EL (cell line): Measurements from ENCODE around the gene OR2V1.
"Not testable (repeated sequence)": the region's sequence is repeated elsewhere in the genome, so short reads cannot be mapped to it uniquely, and the experiment has no call there.

ENCODE experiments used
- DNase-seq: peaks from one replicate; pipeline ENCODE4 v3.0.0-alpha.2; 2016

Gene OR2V1

DNA sequence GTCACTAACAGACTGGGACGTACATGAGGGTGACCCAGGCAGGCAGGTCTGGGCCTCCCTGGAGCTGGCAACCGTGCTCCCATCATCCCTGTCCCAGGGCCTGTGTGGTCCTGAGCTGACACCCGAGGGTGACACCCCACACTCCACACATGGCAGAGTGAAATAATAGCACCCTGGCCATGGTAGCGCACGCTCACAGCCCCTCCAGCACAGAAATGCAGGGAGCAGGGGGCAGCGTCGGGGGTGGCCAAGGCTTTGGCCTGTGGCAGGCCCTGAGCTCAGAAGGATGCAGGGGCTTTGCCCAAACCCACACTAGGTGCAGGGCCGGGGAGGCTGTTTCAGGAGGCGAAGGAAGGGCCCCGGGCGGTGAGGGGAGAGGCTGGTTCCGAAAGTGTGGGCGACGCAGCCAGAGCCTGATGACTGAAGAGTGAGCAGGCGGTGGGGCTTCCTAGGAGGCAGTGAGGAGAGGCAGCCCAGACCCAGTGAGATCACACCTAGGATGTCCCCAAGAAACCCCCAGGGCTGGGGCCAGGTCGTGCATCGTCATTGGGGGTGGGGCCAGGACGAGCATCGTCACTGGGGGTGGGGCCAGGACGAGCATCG lies 29.3 kb upstream of the OR2V1 start:
- peak; percentile 71 for DNase-seq

GRCh38 chr5:181159286-181160151 lies 28.6 kb upstream of the OR2V1 start:
- peak; percentile 82 for DNase-seq

DNA sequence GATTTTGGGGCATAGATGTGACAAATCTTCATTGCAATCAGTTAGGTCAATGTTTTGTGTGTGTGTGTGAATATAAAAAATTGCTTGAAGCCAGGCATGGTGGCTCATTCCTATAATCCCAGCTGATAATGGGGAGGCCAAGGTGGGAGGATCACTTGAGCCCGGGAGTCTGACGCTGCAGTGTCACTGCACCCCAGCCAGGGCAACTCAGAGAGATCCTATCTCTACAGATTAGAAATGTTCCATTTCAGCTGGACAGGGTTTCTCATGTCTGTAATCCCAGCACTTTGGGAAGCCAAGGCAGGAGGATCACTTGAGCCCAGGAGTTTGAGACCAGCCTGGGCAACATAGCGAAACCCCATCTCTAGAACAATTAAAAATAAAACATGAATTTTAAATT lies 27.9 kb upstream of the OR2V1 start:
- DNase-seq, result no peak

DNA sequence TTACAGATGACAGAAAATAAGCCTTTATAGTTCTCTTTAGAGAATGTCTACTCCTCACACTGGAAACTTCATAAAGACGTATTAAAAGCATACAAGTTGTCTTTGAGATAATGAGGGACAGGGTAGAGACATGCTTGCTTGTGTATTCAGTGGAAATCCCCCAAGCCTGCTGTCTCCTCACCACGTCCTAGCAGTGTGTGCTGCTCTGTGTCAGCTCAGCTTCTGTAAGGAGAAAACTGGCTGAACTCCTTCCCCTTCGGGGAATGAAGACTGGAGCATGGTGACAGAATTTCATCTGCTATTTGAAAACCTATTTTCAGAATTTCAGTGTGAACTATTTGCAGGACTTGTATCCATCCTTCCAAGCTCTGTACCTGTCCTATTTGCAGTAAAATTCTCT lies 25.8 kb upstream of the OR2V1 start:
- DNase-seq, result no peak

DNA sequence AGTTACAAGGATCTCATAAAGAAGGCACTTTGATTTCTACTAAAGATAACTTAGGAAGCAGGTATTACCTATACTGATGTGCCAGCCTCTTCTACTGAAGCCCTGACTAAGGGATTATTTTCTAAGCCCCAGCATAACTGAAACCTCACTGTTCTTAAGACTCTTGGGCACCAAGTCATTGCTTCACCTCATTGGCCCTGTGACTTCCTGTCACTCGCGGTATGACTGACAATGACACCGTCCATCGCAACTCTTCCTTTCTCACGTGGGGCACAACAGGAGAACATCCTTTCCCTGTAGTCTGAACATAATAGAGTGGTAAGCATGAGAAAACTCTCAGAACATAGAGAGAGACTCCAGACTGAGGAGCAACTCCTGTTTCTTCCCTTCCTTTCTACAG lies 22.8 kb upstream of the OR2V1 start:
- DNase-seq, result no peak

DNA sequence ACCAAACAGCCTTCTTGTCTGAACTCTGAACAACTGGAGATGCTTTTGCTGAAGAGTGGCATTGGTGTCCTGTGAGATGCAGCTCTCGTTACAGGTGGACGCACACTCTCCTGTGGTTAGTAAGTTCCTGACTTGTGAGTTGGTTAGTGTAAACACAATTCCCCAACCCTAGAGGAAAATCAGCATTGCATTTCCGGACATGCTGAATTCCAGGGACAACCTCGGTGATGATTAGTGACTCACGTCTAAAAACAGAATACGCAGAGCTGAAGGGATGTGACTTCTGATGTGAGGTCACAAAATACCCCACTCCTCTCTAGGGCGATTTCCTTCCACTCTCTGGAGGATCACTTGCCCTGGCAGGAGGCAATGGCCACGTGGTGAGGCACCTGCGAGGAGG lies 21.4 kb upstream of the OR2V1 start:
- DNase-seq, result peak; percentile 53

GRCh38 chr5:181151146-181151545 lies 20.2 kb upstream of the OR2V1 start:
- no peak for DNase-seq

DNA sequence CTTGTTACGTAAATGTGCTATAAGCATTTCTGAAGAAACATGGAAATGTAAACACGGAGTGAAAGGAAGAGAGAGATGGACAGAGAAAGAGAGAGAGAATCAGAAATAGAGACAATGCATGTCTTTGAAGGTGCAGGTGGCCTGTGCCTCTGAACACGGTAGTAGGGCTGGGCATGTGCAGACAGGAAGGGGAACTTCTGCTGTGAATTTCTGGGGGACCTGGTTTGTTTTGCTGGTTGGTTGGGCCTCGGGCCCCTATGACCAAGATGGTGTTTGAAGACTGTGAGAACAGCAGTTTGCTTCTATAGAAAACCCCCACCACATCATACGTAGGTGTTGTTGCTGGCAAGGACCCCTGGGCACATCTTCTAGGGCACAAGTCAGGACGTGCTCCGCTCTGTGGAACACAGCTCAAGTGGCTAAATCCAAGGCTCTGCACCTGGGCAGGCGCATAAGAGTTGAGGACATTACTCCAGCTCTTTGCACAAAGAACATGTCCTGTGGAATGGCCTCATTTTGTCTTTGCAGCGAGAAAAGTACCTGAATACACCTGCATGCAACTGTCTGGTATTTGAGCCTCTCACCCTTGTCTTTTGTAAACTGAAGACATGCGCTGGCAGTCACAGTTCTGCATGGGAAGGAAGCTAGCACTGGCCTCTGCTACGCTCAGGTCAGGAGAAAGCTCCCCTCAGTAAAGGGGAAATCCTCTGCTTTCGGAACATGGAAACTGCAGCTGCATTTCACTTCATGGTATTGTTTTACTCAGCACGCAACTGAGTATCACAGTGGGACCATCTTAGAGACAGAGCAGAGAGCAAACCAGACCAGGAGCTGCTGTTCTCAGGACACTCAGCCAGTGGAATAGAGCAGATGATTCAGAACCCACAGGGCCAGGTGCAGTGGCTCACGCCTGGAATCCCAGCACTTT lies 19.1 kb upstream of the OR2V1 start:
- DNase-seq, result no peak

- DNase-seq, result no peak
Measured at GRCh38 chr5:181149355-181149754, 18.4 kb upstream of the OR2V1 start.

- DNase-seq, result not testable (repeated sequence)
Measured at GRCh38 chr5:181146927-181147636, 16.1 kb upstream of the OR2V1 start, which contains the start of gene OR2V2. TSS of gene OR2V2 (plus strand) at chr5:181147586. CDS start at chr5:181154943, 7,357 bp downstream.

DNA sequence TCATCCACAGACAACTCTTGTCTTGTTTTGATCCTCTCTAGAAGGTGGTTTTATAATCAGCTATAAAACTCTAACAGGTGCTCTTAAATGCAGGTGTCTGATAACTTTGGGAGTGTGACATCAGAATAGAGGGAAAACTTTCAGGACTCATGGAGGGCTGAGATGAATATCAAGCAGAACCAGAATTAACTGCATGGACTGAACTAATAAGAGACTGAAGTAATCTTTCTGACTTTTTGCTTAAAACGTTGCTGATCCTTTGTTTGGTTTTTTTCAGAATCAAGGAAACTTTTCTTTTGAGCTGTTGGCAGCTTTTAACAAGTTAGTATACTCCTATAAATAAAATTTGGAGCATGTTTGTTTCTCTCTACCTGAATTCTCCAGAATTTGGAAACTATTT lies 14.2 kb upstream of the OR2V1 start:
- no peak for DNase-seq

- no peak for DNase-seq
Measured at GRCh38 chr5:181142054-181142453, 11.1 kb upstream of the OR2V1 start.

- no peak for DNase-seq
Measured at GRCh38 chr5:181140766-181141165, 9.8 kb upstream of the OR2V1 start.

DNA sequence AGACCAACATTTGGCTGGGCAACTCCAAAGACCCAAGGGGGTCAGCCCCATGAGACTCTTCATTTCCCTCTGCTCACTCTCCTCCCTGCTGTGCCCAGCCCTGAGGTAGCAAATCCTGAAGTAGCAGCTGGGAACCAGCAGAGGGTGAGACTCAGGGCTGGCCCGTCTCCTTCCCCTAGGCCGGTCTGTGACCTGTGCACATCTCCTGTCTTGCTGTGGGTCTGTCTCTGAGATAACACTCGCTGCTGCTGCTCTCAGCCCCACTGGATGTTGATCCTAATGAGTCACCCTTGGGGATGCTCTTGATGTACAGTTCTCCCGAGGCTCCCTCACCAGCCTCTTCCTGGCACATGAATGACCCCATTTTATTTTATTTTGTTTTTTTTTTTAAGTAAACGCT lies 7.3 kb upstream of the OR2V1 start:
- peak; percentile 57 for DNase-seq

- DNase-seq, result no peak
Measured at GRCh38 chr5:181136361-181136955, 5.5 kb upstream of the OR2V1 start.

DNA sequence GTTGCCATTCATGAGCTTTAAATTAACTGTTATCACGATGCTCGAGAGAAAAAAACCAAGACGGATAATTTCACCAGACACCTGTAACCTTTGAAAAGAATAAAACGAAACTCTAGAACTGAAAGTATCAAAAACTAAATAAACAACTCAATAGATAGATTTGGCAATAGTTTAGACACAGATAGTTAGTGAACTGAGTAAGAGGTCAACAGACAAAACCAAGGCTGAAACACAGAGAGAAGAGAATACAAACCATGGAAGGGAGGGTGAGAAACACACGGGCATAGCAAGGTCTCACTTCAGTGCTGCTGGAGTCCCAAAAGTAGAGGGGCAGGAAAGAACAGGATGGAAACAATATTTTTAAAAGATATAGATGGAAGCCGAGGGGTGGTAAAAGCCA lies 3.3 kb upstream of the OR2V1 start:
- DNase-seq, result no peak

- peak; percentile 89 for DNase-seq
Measured at GRCh38 chr5:181133610-181134231, 2.8 kb upstream of the OR2V1 start.

DNA sequence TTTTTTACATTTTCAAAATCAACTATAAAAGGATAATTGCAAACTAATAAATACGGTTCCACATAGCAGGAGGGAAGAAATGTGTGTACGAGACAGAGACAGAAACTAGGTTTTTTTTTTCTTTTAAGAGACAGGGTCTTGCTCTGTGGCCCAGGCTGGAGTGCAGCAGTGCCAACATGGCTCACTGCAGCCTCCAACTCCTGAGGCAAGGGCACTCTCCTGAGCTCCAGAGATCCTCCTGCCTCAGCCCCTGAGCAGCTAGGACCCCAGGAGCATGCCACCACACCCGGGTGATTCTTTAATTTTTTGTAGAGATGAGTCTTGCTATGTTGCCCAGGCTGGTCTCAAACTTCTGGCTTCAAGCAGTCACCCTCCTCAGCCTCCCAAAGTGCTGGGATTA lies 2.1 kb upstream of the OR2V1 start:
- no peak for DNase-seq

- DNase-seq, result no peak
Measured at GRCh38 chr5:181131514-181131913, 545 bp upstream of the OR2V1 start.

DNA sequence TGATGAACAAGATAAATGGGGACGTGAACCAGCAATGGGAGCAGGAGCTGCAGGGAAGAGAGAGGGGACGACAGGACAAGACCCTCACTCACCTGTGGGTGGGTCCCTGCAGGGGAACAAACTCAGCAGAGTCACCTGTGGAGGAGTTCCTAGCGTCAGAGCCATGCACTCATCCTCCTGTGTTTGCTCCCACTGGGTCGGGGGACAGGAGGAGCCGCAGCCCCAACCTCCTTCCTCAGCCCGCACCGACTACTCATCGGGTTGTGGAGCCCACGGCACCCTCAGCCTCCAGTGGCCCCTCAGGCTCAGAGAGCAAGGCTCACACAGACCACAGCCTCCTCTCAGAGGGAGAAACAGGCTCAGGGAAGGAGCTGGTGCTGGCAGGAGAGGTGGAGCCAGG lies 888 bp downstream of the OR2V1 start:
- not testable (repeated sequence) for DNase-seq

- DNase-seq, result no peak
Measured at GRCh38 chr5:181129601-181130000, 1.4 kb downstream of the OR2V1 start.
